Pons (tissue), 1 donor: ENCODE data around the gene TLR3.
A peak's percentile ranks its signal among the peaks of the same experiment; 100 is the strongest.

Experiments used
- DNase-seq: peaks from one replicate; pipeline ENCODE4 v3.0.0-alpha.2; 2016; ENCODE audit warnings: low spot score

The TLR3 gene

GRCh38 chr4:186105647-186106321 is 36.8 kb downstream of the TLR3 start:
- DNase-seq = peak; percentile 30

GRCh38 chr4:186107947-186108346 is 39.0 kb downstream of the TLR3 start:
- no peak for DNase-seq

GRCh38 chr4:186108391-186108790 is 39.4 kb downstream of the TLR3 start:
- no peak for DNase-seq

DNA sequence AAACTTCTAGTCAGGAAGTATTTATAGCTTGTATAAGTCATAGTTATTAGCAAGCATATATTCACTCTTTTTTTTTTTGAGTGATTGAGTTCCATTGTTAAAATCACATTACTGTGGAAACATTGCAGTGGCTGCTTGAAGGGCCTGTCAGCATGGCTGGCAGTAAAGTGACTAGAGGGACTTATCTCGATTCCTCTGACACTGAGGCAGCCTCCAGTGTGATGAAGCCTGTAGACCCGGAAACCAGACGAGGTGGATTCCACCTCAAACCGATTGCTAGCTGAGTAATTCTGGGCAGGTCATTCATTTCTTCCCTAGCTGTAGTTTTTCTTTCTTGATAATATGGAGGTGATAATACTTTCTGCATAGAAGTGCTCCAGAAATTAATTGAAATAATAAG is 40.3 kb downstream of the TLR3 start:
- DNase-seq = no peak

GRCh38 chr4:186116697-186117096 is 47.7 kb downstream of the TLR3 start:
- DNase-seq = no peak

DNA sequence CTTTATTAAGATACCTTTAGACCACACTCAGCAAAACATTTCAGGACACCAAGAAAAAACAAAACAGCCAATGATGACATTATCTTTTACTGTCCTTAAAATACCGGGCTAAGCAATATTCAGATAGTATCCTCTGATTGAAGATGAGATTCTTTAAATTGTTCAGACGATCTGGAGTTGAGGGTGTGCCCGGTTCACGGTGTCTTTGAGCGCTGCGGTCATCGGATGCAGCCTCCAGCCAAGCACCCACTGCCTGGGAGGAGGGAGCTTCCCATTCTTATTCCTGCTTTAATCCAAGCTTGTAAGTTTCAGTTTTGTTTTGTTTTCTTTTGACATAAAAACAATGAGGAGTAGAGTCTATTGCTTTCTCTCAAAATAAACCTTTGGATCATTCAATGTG is 49.6 kb downstream of the TLR3 start:
- DNase-seq = no peak

- no peak for DNase-seq
These were observed 52.1 kb downstream of the TLR3 start for GRCh38 chr4:186121057-186121456.

DNA sequence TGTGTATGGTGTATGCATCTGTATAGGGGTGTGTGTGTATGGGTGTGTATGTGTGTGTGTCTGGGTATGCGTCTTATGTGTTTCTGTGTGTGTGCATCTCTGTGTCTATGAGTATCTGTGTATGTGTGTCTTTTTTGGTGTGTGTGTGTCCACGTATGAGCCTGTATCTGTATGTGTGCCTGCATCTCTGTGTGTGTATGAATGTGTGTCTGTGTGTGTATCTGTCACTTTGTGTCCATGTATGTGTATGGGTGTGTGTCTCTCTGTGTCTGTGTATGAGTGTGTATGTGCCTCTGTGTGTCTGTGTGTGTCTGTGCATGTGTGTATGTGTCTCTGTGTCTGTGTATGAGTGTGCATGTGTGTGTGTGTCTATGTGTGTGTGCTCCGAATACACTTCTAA is 59.9 kb downstream of the TLR3 start:
- DNase-seq = no peak

GRCh38 chr4:186131935-186132334 is 63.0 kb downstream of the TLR3 start:
- DNase-seq = no peak

GRCh38 chr4:186132577-186133242 is 63.8 kb downstream of the TLR3 start:
- DNase-seq = no peak

DNA sequence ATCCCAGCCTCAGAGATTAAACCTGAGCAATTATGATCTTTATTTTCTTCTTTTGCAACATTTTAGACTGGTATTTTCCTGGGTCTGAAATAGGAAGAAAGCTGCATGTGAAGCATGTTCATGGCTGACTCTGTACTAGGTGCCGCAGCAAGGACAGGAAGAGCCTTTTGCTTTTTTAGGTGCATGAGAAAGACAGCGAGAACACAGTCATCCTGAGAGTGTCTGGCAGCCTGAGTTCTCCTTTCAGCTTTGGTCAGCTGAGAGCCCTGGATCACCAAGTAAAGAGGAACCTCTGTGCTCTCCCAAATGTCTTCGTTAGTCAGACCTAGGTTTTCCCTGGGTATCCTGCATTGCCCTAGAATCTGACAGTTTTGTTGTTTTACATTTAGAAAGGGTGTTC is 65.3 kb downstream of the TLR3 start:
- DNase-seq = peak; percentile 88

DNA sequence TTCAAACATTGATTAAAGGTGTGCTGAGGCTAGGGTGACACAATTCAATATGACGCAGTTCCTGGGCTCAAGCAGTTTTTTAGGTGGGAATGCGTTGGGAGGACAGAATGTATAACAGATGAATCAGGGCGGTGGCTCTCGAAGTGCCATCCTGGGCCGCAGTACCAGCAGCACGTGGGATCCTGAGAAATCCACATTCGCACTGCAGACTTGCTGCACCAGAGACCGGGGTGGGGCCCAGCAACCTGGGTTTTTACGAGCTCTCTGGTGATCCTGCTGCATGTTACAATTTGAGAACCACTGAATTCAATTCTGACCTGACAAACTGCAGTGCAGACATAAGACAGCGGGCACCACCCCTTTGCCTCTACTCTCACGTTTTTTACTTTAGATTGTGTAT is 65.9 kb downstream of the TLR3 start:
- DNase-seq = no peak

GRCh38 chr4:186137196-186137794 is 68.3 kb downstream of the TLR3 start:
- peak; percentile 37 for DNase-seq
